DOHH2 (cell line): Measurements from ENCODE around the gene EPHA8.

ENCODE experiments used
- H3F3A ChIP-seq: fragments of 200-600 bp; sonication (generic), shearing (Covaris generic); 2 replicates; pipeline ENCODE4 v1.6.0; 2016; ENCODE audit warnings: antibody characterized with exemption, mild to moderate bottlenecking; ENCODE audit not compliant: control insufficient read depth, insufficient read depth
- H3K27ac ChIP-seq: fragments of 200-600 bp; sonication (generic); 2 replicates; pipeline ENCODE4 v1.5.1; 2014; ENCODE audit warnings: low read depth, mild to moderate bottlenecking, low read length, moderate library complexity
- H3K27me3 ChIP-seq: fragments of 200-600 bp; sonication (generic); 2 replicates; pipeline ENCODE4 v1.6.1; 2014; ENCODE audit warnings: mild to moderate bottlenecking, low read length, mixed read lengths; ENCODE audit not compliant: control insufficient read depth
- H3K36me3 ChIP-seq: fragments of 200-600 bp; sonication (generic); 2 replicates; pipeline ENCODE4 v1.6.1; 2014; ENCODE audit warnings: mild to moderate bottlenecking, low read length, moderate library complexity, mixed read lengths; ENCODE audit not compliant: control insufficient read depth
- H3K4me1 ChIP-seq: fragments of 200-600 bp; sonication (generic); 2 replicates; pipeline ENCODE4 v1.6.1; 2014; ENCODE audit warnings: mild to moderate bottlenecking, low read length, mixed read lengths; ENCODE audit not compliant: control insufficient read depth
- H3K4me2 ChIP-seq: fragments of 200-600 bp; sonication (generic); 2 replicates; pipeline ENCODE4 v1.6.0; 2014; ENCODE audit warnings: mild to moderate bottlenecking, low read length, moderate library complexity
- H3K4me3 ChIP-seq: fragments of 200-600 bp; sonication (generic); 2 replicates; pipeline ENCODE4 v1.5.1; 2014; ENCODE audit warnings: mild to moderate bottlenecking, low read length, mixed read lengths
- H3K79me2 ChIP-seq: fragments of 200-600 bp; sonication (generic); 2 replicates; pipeline ENCODE4 v1.6.1; 2014; ENCODE audit warnings: mild to moderate bottlenecking, low read length, mixed read lengths; ENCODE audit not compliant: control insufficient read depth
- H3K9me2 ChIP-seq: fragments of 200-600 bp; sonication (generic); replicated peaks from 2 replicates; pipeline ENCODE4 v1.6.1; 2014; ENCODE audit warnings: mild to moderate bottlenecking, low read length, mixed read lengths; ENCODE audit not compliant: control insufficient read depth
- H3K9me3 ChIP-seq: fragments of 200-600 bp; sonication (generic); 2 replicates; pipeline ENCODE4 v1.6.1; 2014; ENCODE audit warnings: antibody characterized with exemption, low read length, mixed read lengths; ENCODE audit not compliant: control insufficient read depth, insufficient read depth
- H4K20me1 ChIP-seq: fragments of 200-600 bp; sonication (generic); 2 replicates; pipeline ENCODE4 v1.6.0; 2014; ENCODE audit warnings: low read depth, mild to moderate bottlenecking, antibody characterized with exemption, low read length, moderate library complexity; ENCODE audit not compliant: control insufficient read depth, insufficient read depth
- CTCF ChIP-seq: fragments of 200-600 bp; sonication (generic); IDR thresholded peaks from one replicate; pipeline ENCODE4 v1.5.1; 2014; ENCODE audit warnings: antibody characterized with exemption, mild to moderate bottlenecking, low read depth, low read length; ENCODE audit not compliant: poor library complexity, severe bottlenecking
- EZH2phosphoT487 ChIP-seq: fragments of 200-600 bp; sonication (generic); IDR thresholded peaks from 2 replicates; pipeline ENCODE4 v1.6.1; 2017; ENCODE audit warnings: borderline replicate concordance, mild to moderate bottlenecking, antibody characterized with exemption, low read length, moderate library complexity, mixed read lengths

The EPHA8 gene

GRCh38 chr1:22553991-22554522 is 9.2 kb upstream of the EPHA8 start:
- Histone ChIP-seq H3K36me3 (no peaks in the 10 kb centered on the region), H3K4me1 (no peaks in the 10 kb centered on the region), H3K27ac (no peak overlapping the region), H3K4me2 (no peak overlapping the region), H3K4me3 (no peak overlapping the region), H3K9me2 (no peaks in the 10 kb centered on the region), H3K79me2 (no peaks in the 10 kb centered on the region), H3K9me3 (no peaks in the 10 kb centered on the region), H3F3A (no peaks in the 10 kb centered on the region), H3K27me3 (peaks cover 3% of the 10 kb centered on the region; the same call in 1 of the 2 replicates), H4K20me1 (no peaks in the 10 kb centered on the region)
- TF ChIP-seq CTCF (no peak), EZH2phosphoT487 (no peak)

- Histone ChIP-seq H3K79me2 (no peaks in the 10 kb centered on the region), H3K9me3 (no peaks in the 10 kb centered on the region), H3K4me3 (no peak overlapping the region), H3K36me3 (no peaks in the 10 kb centered on the region), H3K4me2 (no peak overlapping the region), H3K27me3 (peaks cover 3% of the 10 kb centered on the region; the same call in 1 of the 2 replicates), H3K4me1 (no peaks in the 10 kb centered on the region), H4K20me1 (no peaks in the 10 kb centered on the region), H3F3A (no peaks in the 10 kb centered on the region), H3K9me2 (no peaks in the 10 kb centered on the region), H3K27ac (no peak overlapping the region)
- TF ChIP-seq EZH2phosphoT487 = no peak
- TF ChIP-seq CTCF = no peak
Measured at GRCh38 chr1:22555371-22555656, 8.0 kb upstream of the EPHA8 start.

- TF ChIP-seq EZH2phosphoT487 (no peak), CTCF (no peak)
- H3K27ac ChIP-seq = no peak overlapping the region
- H3K36me3 ChIP-seq = no peaks in the 10 kb centered on the region
- H3K79me2 ChIP-seq = no peaks in the 10 kb centered on the region
- H3F3A ChIP-seq = no peaks in the 10 kb centered on the region
- no peaks in the 10 kb centered on the region for H3K9me3 ChIP-seq
- no peaks in the 10 kb centered on the region for H3K4me1 ChIP-seq
- peaks cover 3% of the 10 kb centered on the region; the same call in 1 of the 2 replicates for H3K27me3 ChIP-seq
- no peaks in the 10 kb centered on the region for H3K9me2 ChIP-seq
- H3K4me2 ChIP-seq = no peak overlapping the region
- no peak overlapping the region for H3K4me3 ChIP-seq
- H4K20me1 ChIP-seq = no peaks in the 10 kb centered on the region
Measured at GRCh38 chr1:22556391-22557104, 6.7 kb upstream of the EPHA8 start.
